ENCODE measurements around the gene GIMAP6. TPM values are rescaled to one million over a fixed set of nuclear protein-coding genes. Genes with fewer than 3 reads are reported as not detected.

Gene GIMAP6
- total RNA-seq, result 100 to 1,000 TPM; 118 to 121 TPM

DNA sequence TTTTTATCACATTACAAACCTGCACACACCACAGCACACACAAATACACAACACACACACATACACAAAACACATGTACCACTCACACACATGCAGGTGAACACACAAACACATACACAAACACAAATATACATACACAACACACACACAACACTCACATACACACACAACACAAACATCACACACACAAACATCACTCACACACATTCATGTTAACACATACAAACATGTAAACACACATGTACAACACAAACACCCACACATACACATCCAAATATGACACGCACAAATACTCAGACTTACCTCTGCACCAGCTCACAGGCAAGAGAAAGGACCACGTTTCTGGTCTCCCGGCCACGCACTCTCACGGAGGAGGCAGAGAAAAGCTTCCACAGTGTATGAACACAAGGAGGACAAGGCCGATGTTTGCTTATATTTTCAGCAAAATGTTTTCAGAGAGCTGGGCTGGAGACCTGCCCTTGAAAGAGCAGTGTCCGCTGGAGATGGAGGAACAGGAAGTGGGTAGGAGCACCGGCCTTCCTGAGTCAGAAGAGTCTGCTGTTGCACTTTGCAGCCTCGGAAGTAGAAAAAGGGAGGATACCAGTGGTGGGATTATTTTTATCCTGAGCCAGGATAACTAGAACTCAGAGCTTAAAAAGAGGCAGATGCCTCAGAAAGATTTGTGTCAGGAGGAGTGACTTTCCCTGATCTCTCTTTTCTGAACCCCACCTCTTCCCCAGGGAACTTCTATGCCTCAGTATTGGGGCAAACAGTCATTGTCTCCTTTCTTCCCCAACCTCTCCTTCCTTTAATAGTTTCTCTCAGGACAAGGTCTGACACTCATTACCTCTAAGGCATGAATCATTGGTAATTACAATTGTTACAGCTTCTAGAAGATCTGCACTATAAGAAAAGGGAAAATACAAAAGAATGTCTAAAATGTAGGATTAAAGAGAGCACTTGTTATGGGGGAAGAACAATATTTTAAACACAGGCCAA, at the start of gene GIMAP6:
GIMAP6 (minus strand) TSS at position 520 of the 999 bp plus-strand sequence. CDS start 2,243 bp downstream, outside the sequence.

Other genes with a start within 250 kb of the GIMAP6 start
- gene GIMAP8, start 181.8 kb downstream of the GIMAP6 start, total RNA-seq, result 10 to 100 TPM; 40.6 to 41.1 TPM
- gene GIMAP7, start 117.5 kb downstream of the GIMAP6 start, total RNA-seq, result 100 to 1,000 TPM; 251 to 252 TPM
- gene GIMAP4, start 65.0 kb downstream of the GIMAP6 start, total RNA-seq, result 100 to 1,000 TPM; 354 to 368 TPM
- gene GIMAP2, start 53.3 kb upstream of the GIMAP6 start, total RNA-seq, result 100 to 1,000 TPM; 114 to 117 TPM
- gene GIMAP1, start 84.2 kb upstream of the GIMAP6 start, total RNA-seq, result 10 to 100 TPM; 32.7 to 32.8 TPM
- 100 to 1,000 TPM; 139 to 149 TPM for gene GIMAP5, start 105.0 kb upstream of the GIMAP6 start, total RNA-seq
- gene TMEM176B, start 168.0 kb upstream of the GIMAP6 start, total RNA-seq, result not detected
- gene TMEM176A, start 168.4 kb upstream of the GIMAP6 start, total RNA-seq, result not detected
- gene AOC1, start 220.1 kb upstream of the GIMAP6 start, total RNA-seq, result not detected